GM13977 (cell line): ENCODE results near the gene RIF1.

Experiments used
- DNase-seq: peaks from one replicate; pipeline ENCODE4 v3.0.0; 2012; ENCODE audit warnings: low spot score
- CTCF ChIP-seq: IDR thresholded peaks from 2 replicates; pipeline ENCODE4 v1.5.1; 2012; ENCODE audit warnings: mild to moderate bottlenecking, control low read depth; ENCODE audit not compliant: insufficient read depth; ENCODE audit errors: extremely low read depth, missing control alignments
- in situ Hi-C: fragments of 300-500 bp; cut with MboI; formaldehyde crosslinking; loops from one replicate; pipeline ENCODE4 v1.12.0; 2022; ENCODE audit warnings: low sequenced_read_pairs, low pct_unique_long_range_greater_than_20kb, mixed read lengths, inconsistent platforms; ENCODE audit not compliant: unreplicated experiment

Gene RIF1

GRCh38 chr2:151522556-151522955 is 112.9 kb downstream of the RIF1 start:
- TF ChIP-seq CTCF: no peak
- in situ Hi-C loops: no loop called here
- DNase-seq: no peak

GRCh38 chr2:151523850-151524249 is 114.1 kb downstream of the RIF1 start:
- in situ Hi-C loops: no loop called here
- DNase-seq: no peak
- no peak for TF ChIP-seq CTCF

- TF ChIP-seq CTCF: no peak
- in situ Hi-C loops: no loop called here
- no peak for DNase-seq
Observed at GRCh38 chr2:151525821-151526373, 116.2 kb downstream of the RIF1 start.

GRCh38 chr2:151526572-151527090 is 116.9 kb downstream of the RIF1 start:
- TF ChIP-seq CTCF: no peak
- in situ Hi-C loops: no loop called here
- DNase-seq: no peak
